K562 (cell line): Measurements from ENCODE around the gene NECAB3. TPM values are rescaled to one million over a fixed set of nuclear protein-coding genes. Genes with fewer than 3 reads are reported as not detected.

Experiments used
- BRD9 ChIP-seq: fragments of 450-650 bp; IDR thresholded peaks from 2 replicates; pipeline ENCODE4 v1.6.1; 2018; ENCODE audit warnings: low read depth; ENCODE audit not compliant: partially characterized antibody
- DPF2 ChIP-seq: fragments of 450-650 bp; IDR thresholded peaks from 2 replicates; pipeline ENCODE4 v1.6.1; 2016
- LCOR ChIP-seq: sonication (generic); formaldehyde crosslinking; IDR thresholded peaks from 2 replicates; pipeline ENCODE4 v1.8.0; 2022; ENCODE audit warnings: mild to moderate bottlenecking, missing genetic modification reagents
- MAFK ChIP-seq: IDR thresholded peaks from 2 replicates; pipeline ENCODE4 v1.6.1; 2011; ENCODE audit warnings: low read length, improper control_type of control experiment
- NFIX ChIP-seq: fragments of 250-450 bp; sonication (Bioruptor Pico); IDR thresholded peaks from 2 replicates; pipeline ENCODE4 v1.4.0; 2020; ENCODE audit warnings: low read depth, mild to moderate bottlenecking, moderate library complexity
- NR2C2 ChIP-seq, 2 experiments: fragments of 200-800 bp in 1 of 2; sonication (Bioruptor generic) in 1 of 2; sonication (generic) in 1 of 2; formaldehyde crosslinking in 1 of 2; IDR thresholded peaks; 2 replicates each; pipeline versions ENCODE4 v1.6.1 to v1.8.0; 2016 to 2022; ENCODE audit warnings: mild to moderate bottlenecking in 1 of 2, missing compliant biosample characterization in 1 of 2, missing genetic modification characterization in 1 of 2, missing genetic modification reagents in 1 of 2
- NR2F6 ChIP-seq: fragments of 450-650 bp; formaldehyde crosslinking; IDR thresholded peaks from 2 replicates; pipeline ENCODE4 v1.4.0; 2020; ENCODE audit warnings: mild to moderate bottlenecking
- PHF20 ChIP-seq: fragments of 450-650 bp; IDR thresholded peaks from 2 replicates; pipeline ENCODE4 v1.6.1; 2018; ENCODE audit not compliant: partially characterized antibody
- SREBF1 ChIP-seq: fragments of 150-350 bp; IDR thresholded peaks from 2 replicates; pipeline ENCODE4 v1.6.1; 2014; ENCODE audit warnings: antibody characterized with exemption, low read depth, low read length, borderline replicate concordance
- SRF ChIP-seq, 2 experiments: fragments of 250-450, 450-650 bp in 1 of 2; sonication (Bioruptor Pico) in 1 of 2; sonication (generic) in 1 of 2; formaldehyde crosslinking; IDR thresholded peaks; 2 replicates each; pipeline versions ENCODE4 v1.5.0 to v1.5.1; 2020 to 2022; ENCODE audit warnings: mild to moderate bottlenecking in 1 of 2, missing genetic modification reagents in 1 of 2
- TRIM24 ChIP-seq, 2 experiments: fragments of 450-650 bp; IDR thresholded peaks; 2 replicates each; pipeline ENCODE4 v1.6.1; 2016
- ZFP1 ChIP-seq: fragments of 450-650 bp; formaldehyde crosslinking; IDR thresholded peaks from 2 replicates; pipeline ENCODE4 v1.4.0; 2020; ENCODE audit warnings: mild to moderate bottlenecking, mixed read lengths
- ZNF76 ChIP-seq: fragments of 250-450 bp; sonication (Bioruptor Pico); IDR thresholded peaks from 2 replicates; pipeline ENCODE4 v1.4.0; 2020; ENCODE audit warnings: mild to moderate bottlenecking, moderate library complexity, borderline replicate concordance
- polyA plus RNA-seq, 8 experiments: library from polyadenylated mRNA; depleted of rRNA in 4 of 8; stranded (reverse) in 5 of 8; unstranded in 3 of 8; fragments of >200 nt; fragmentation: Nextera tagmentation in 2 of 8; fragmentation: Illumina TruSeq in 1 of 8; extraction: Ambion mirVana in 2 of 8; extraction: Trizol in 1 of 8; gene quantifications; 2 replicates each; pipeline versions ENCODE4 v1.2.1 to v1.2.3, GENCODE V29; 2011 to 2014; ENCODE audit warnings: inconsistent platforms in 1 of 8, missing spikeins in 1 of 8
- total RNA-seq, 7 experiments: library from RNA; depleted of rRNA in 6 of 7; stranded (reverse); fragments of >200 nt in 6 of 7; fragmentation: Illumina TruSeq in 2 of 7; extraction: Trizol in 2 of 7; gene quantifications; 2 replicates each; pipeline versions ENCODE4 v1.2.1 to v1.2.3, GENCODE V29; 2011 to 2021; ENCODE audit warnings: low replicate concordance in 1 of 7
- TF ChIP-seq, protein P1 (sequence below): sonication (generic); formaldehyde crosslinking; IDR thresholded peaks from 2 replicates; pipeline ENCODE4 v1.8.0; 2023; ENCODE audit warnings: mild to moderate bottlenecking, missing genetic modification reagents
- TF ChIP-seq, protein P2 (sequence below): fragments of 250-450 bp; sonication (Bioruptor Pico); IDR thresholded peaks from 2 replicates; pipeline ENCODE4 v1.5.0; 2020; ENCODE audit warnings: mild to moderate bottlenecking
- TF ChIP-seq, protein P3 (sequence below): sonication (generic); formaldehyde crosslinking; IDR thresholded peaks from 2 replicates; pipeline ENCODE4 v1.8.0; 2022; ENCODE audit warnings: mild to moderate bottlenecking, missing genetic modification reagents, borderline replicate concordance
- TF ChIP-seq, protein P4 (sequence below): sonication (generic); formaldehyde crosslinking; IDR thresholded peaks from 2 replicates; pipeline ENCODE4 v1.9.0; 2022; ENCODE audit warnings: mild to moderate bottlenecking, missing genetic modification reagents
- TF ChIP-seq, protein P5 (sequence below): fragments of 450-650 bp; IDR thresholded peaks from 2 replicates; pipeline ENCODE4 v1.6.1; 2016; ENCODE audit warnings: borderline replicate concordance

The NECAB3 gene
- total and polyA plus RNA-seq, 9 of the 15 experiments (the other 6 are each of a cell fraction or from before 2014, with no cell fraction given): 0.94 to 63.3 (median 31.5) TPM

DNA sequence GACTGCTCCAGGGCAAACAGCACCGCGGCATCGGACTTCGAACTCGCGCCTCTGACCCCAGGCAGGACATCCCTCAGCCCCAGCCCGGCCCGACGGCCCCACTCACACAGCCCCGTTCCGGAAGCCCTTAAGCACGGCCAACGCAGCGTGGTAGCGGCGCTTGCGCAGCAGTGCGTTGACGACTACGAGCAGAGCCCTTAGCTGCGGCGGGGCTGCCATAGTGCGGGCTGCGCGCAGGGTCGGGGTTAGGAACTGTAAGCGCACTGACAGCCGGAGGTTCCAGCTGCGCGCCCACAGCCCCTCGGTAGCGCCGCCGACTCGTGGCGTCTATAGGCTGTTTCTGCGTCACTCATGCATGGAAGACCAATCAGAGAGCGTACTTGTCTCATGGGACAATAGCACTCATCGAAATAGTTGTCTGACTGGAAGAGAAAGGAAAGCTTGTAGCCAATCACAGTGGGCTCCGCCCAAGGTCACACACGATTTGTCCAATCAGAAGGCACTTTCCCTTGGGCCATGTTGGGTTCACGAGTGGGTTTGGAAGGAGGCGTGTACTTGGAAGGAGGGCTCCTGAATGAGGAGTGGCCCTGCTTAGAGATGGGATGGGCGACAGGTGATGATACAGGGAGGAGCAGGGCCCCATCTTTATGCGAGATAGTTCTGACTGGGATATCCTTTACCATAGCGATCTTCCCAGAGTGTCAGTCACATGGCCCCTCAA lies 45.9 kb upstream of the NECAB3 start, which contains the start of gene PXMP4 (continued):
- TF ChIP-seq, protein P1, sequence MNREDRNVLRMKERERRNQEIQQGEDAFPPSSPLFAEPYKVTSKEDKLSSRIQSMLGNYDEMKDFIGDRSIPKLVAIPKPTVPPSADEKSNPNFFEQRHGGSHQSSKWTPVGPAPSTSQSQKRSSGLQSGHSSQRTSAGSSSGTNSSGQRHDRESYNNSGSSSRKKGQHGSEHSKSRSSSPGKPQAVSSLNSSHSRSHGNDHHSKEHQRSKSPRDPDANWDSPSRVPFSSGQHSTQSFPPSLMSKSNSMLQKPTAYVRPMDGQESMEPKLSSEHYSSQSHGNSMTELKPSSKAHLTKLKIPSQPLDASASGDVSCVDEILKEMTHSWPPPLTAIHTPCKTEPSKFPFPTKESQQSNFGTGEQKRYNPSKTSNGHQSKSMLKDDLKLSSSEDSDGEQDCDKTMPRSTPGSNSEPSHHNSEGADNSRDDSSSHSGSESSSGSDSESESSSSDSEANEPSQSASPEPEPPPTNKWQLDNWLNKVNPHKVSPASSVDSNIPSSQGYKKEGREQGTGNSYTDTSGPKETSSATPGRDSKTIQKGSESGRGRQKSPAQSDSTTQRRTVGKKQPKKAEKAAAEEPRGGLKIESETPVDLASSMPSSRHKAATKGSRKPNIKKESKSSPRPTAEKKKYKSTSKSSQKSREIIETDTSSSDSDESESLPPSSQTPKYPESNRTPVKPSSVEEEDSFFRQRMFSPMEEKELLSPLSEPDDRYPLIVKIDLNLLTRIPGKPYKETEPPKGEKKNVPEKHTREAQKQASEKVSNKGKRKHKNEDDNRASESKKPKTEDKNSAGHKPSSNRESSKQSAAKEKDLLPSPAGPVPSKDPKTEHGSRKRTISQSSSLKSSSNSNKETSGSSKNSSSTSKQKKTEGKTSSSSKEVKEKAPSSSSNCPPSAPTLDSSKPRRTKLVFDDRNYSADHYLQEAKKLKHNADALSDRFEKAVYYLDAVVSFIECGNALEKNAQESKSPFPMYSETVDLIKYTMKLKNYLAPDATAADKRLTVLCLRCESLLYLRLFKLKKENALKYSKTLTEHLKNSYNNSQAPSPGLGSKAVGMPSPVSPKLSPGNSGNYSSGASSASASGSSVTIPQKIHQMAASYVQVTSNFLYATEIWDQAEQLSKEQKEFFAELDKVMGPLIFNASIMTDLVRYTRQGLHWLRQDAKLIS: 0 out of 2 replicates have a peak, but pooled peaks have one; percentile 23
- TF ChIP-seq DPF2 (0 out of 2 replicates have a peak, but pooled peaks have one; percentile 24), SRF (CRISPR knock-in tag; IDR thresholded peaks at IDR 0.05) (no peak), SREBF1 (no peak), ZFP1 (CRISPR knock-in tag) (no peak), MAFK (no peak), NR2C2 (CRISPR knock-in tag; IDR thresholded peaks at IDR 0.05) (peak; percentile 88), NR2C2 (tag; IDR thresholded peaks at IDR 0.05) (peak; percentile 98), PHF20 (peak; percentile 64), NFIX (CRISPR knock-in tag) (no peak), BRD9 (no peak), LCOR (CRISPR knock-in tag) (0 out of 2 replicates have a peak, but pooled peaks have one; percentile 35), TRIM24 (IDR thresholded peaks at IDR 0.05) (peak in 1 of 2 experiments; percentile 8; a peak in 1 of 4 replicates), NR2F6 (CRISPR knock-in tag) (no peak), ZNF76 (CRISPR knock-in tag) (no peak)
- TF ChIP-seq, protein P2, sequence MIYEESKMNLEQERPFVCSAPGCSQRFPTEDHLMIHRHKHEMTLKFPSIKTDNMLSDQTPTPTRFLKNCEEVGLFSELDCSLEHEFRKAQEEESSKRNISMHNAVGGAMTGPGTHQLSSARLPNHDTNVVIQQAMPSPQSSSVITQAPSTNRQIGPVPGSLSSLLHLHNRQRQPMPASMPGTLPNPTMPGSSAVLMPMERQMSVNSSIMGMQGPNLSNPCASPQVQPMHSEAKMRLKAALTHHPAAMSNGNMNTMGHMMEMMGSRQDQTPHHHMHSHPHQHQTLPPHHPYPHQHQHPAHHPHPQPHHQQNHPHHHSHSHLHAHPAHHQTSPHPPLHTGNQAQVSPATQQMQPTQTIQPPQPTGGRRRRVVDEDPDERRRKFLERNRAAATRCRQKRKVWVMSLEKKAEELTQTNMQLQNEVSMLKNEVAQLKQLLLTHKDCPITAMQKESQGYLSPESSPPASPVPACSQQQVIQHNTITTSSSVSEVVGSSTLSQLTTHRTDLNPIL (CRISPR knock-in tag): no peak
- TF ChIP-seq, protein P3, sequence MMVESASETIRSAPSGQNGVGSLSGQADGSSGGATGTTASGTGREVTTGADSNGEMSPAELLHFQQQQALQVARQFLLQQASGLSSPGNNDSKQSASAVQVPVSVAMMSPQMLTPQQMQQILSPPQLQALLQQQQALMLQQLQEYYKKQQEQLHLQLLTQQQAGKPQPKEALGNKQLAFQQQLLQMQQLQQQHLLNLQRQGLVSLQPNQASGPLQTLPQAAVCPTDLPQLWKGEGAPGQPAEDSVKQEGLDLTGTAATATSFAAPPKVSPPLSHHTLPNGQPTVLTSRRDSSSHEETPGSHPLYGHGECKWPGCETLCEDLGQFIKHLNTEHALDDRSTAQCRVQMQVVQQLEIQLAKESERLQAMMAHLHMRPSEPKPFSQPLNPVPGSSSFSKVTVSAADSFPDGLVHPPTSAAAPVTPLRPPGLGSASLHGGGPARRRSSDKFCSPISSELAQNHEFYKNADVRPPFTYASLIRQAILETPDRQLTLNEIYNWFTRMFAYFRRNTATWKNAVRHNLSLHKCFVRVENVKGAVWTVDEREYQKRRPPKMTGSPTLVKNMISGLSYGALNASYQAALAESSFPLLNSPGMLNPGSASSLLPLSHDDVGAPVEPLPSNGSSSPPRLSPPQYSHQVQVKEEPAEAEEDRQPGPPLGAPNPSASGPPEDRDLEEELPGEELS (CRISPR knock-in tag): peak; percentile 92
- TF ChIP-seq, protein P4, sequence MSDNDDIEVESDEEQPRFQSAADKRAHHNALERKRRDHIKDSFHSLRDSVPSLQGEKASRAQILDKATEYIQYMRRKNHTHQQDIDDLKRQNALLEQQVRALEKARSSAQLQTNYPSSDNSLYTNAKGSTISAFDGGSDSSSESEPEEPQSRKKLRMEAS (CRISPR knock-in tag): peak; percentile 92
- TF ChIP-seq, protein P5, sequence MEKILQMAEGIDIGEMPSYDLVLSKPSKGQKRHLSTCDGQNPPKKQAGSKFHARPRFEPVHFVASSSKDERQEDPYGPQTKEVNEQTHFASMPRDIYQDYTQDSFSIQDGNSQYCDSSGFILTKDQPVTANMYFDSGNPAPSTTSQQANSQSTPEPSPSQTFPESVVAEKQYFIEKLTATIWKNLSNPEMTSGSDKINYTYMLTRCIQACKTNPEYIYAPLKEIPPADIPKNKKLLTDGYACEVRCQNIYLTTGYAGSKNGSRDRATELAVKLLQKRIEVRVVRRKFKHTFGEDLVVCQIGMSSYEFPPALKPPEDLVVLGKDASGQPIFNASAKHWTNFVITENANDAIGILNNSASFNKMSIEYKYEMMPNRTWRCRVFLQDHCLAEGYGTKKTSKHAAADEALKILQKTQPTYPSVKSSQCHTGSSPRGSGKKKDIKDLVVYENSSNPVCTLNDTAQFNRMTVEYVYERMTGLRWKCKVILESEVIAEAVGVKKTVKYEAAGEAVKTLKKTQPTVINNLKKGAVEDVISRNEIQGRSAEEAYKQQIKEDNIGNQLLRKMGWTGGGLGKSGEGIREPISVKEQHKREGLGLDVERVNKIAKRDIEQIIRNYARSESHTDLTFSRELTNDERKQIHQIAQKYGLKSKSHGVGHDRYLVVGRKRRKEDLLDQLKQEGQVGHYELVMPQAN: peak; percentile 87
